ENCODE results near the gene CD48.
"Not testable (repeated sequence)": the region's sequence is repeated elsewhere in the genome, so short reads cannot be mapped to it uniquely, and the experiment has no call there.

CD48 gene

GRCh38 chr1:160713161-160713560, 1.5 kb upstream of the CD48 start:
- no peak for TF ChIP-seq CTCF (IDR thresholded peaks at IDR 0.05; ENCODE audit: low read depth, low read length)
- no peak overlapping the region for H3K4me3 ChIP-seq (ENCODE audit: low read depth, low read length)

GRCh38 chr1:160712525-160713080, 981 bp upstream of the CD48 start:
- H3K4me3 ChIP-seq (ENCODE audit: low read depth, low read length), result not testable (repeated sequence)

DNA sequence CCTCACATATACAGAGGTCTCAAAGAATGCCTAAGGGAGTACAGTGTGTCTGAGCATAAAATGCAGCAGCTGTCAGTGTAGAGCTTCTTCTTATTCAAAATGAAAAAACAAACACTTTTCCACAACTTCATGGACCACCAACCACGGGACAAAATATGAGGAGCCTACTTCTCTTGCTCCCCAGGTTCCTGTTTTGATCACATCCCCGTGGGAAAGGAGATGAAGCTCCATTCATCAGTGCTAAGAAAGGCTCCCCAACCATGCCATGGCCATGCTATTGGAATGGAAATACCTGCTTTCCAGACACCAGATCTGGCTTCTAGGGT, 383 bp downstream of the CD48 start:
- H3K4me3 ChIP-seq (ENCODE audit: low read depth, low read length), result no peak overlapping the region
- no peak for TF ChIP-seq CTCF (IDR thresholded peaks at IDR 0.05; ENCODE audit: low read depth, low read length)

- H3K4me3 ChIP-seq (ENCODE audit: low read depth, low read length), result no peak overlapping the region
- TF ChIP-seq CTCF (IDR thresholded peaks at IDR 0.05; ENCODE audit: low read depth, low read length), result no peak
Measured at GRCh38 chr1:160710517-160711252, 937 bp downstream of the CD48 start.

GRCh38 chr1:160709715-160710114, 1.9 kb downstream of the CD48 start:
- no peak overlapping the region for H3K4me3 ChIP-seq (ENCODE audit: low read depth, low read length)
- TF ChIP-seq CTCF (IDR thresholded peaks at IDR 0.05; ENCODE audit: low read depth, low read length), result no peak

- H3K4me3 ChIP-seq (ENCODE audit: low read depth, low read length), result no peak overlapping the region
- TF ChIP-seq CTCF (IDR thresholded peaks at IDR 0.05; ENCODE audit: low read depth, low read length), result no peak
Measured at GRCh38 chr1:160708801-160709200, 2.8 kb downstream of the CD48 start.

GRCh38 chr1:160708118-160708517, 3.5 kb downstream of the CD48 start:
- no peak for TF ChIP-seq CTCF (IDR thresholded peaks at IDR 0.05; ENCODE audit: low read depth, low read length)
- H3K4me3 ChIP-seq (ENCODE audit: low read depth, low read length), result no peak overlapping the region

Measured in WI38 (cell line).